Fibroblast of lung (primary cell): ENCODE measurements around the gene ARHGAP1. TPM values are rescaled to one million over a fixed set of nuclear protein-coding genes. Genes with fewer than 3 reads are reported as not detected.

Source experiments
- DNase-seq, 2 donors: peaks; one replicate each; pipeline versions ENCODE4 v3.0.0 to v3.0.0-alpha.2; 2010; ENCODE audit warnings: low read depth in 2 of 2
- H2AFZ ChIP-seq: 2 replicates; pipeline ENCODE4 v1.5.1; 2012; ENCODE audit warnings: low read length, control low read depth, inconsistent platforms
- H3K27ac ChIP-seq: 2 replicates; pipeline ENCODE4 v1.5.1; 2011; ENCODE audit warnings: low read length, control low read depth; ENCODE audit not compliant: insufficient read depth
- H3K27me3 ChIP-seq: 2 replicates; pipeline ENCODE4 v1.5.1; 2011; ENCODE audit warnings: mild to moderate bottlenecking, low read length; ENCODE audit not compliant: control insufficient read depth, insufficient read depth
- H3K36me3 ChIP-seq: 2 replicates; pipeline ENCODE4 v1.5.1; 2011; ENCODE audit warnings: low read length; ENCODE audit not compliant: control insufficient read depth, insufficient read depth
- H3K4me1 ChIP-seq: 2 replicates; pipeline ENCODE4 v1.5.1; 2011; ENCODE audit warnings: low read length; ENCODE audit not compliant: control insufficient read depth, insufficient read depth; ENCODE audit errors: extremely low read depth
- H3K4me2 ChIP-seq: 2 replicates; pipeline ENCODE4 v1.5.1; 2011; ENCODE audit warnings: low read length, control low read depth; ENCODE audit not compliant: insufficient read depth; ENCODE audit errors: extremely low read depth
- H3K4me3 ChIP-seq, 4 experiments: fragments of 200-600 bp in 1 of 4; sonication (generic) in 1 of 4; replicated peaks in 1 of 4; 2 replicates each; pipeline ENCODE4 v1.5.1; 2011 to 2016; ENCODE audit warnings: low read length in 4 of 4, low read depth in 3 of 4, mild to moderate bottlenecking in 3 of 4, control low read depth in 2 of 4, inconsistent platforms in 1 of 4, mixed read lengths in 1 of 4; ENCODE audit not compliant: insufficient read depth in 1 of 4; ENCODE audit errors: control extremely low read depth in 1 of 4
- H3K79me2 ChIP-seq: 2 replicates; pipeline ENCODE4 v1.5.1; 2012; ENCODE audit warnings: mild to moderate bottlenecking, low read length, inconsistent platforms; ENCODE audit not compliant: control insufficient read depth, insufficient read depth
- H3K9ac ChIP-seq: 2 replicates; pipeline ENCODE4 v1.5.1; 2011; ENCODE audit warnings: mild to moderate bottlenecking, low read length, control low read depth; ENCODE audit not compliant: insufficient read depth
- H3K9me3 ChIP-seq: 2 replicates; pipeline ENCODE4 v1.5.1; 2012; ENCODE audit warnings: low read depth, low read length; ENCODE audit not compliant: control insufficient read depth, insufficient read depth
- H4K20me1 ChIP-seq: 2 replicates; pipeline ENCODE4 v1.5.1; 2011; ENCODE audit warnings: low read length; ENCODE audit not compliant: control insufficient read depth, insufficient read depth; ENCODE audit errors: extremely low read depth
- EZH2 ChIP-seq: IDR thresholded peaks from 2 replicates; pipeline ENCODE4 v1.5.1; 2012; ENCODE audit warnings: low read length, control low read depth, mild to moderate bottlenecking; ENCODE audit errors: missing control alignments
- polyA plus RNA-seq, 2 donors: library from polyadenylated mRNA; depleted of rRNA in 1 of 2; stranded (reverse) in 1 of 2; unstranded in 1 of 2; fragments of >200 nt; gene quantifications; 2 replicates each; pipeline ENCODE4 v1.2.1, GENCODE V29; 2011 to 2012; ENCODE audit warnings: missing spikeins in 1 of 2
- total RNA-seq: library from RNA; depleted of rRNA; stranded (reverse); fragments of >200 nt; gene quantifications from 2 replicates; pipeline ENCODE4 v1.2.1, GENCODE V29; 2014
- TF ChIP-seq, protein P1 (sequence below), 2 donors: IDR thresholded peaks in 1 of 2; conservative IDR thresholded peaks in 1 of 2; 1 replicate in 1 of 2; 2 replicates in 1 of 2; pipeline ENCODE4 v1.5.1; 2011 to 2012; ENCODE audit warnings: low read length in 2 of 2, control low read depth in 1 of 2, inconsistent platforms in 1 of 2, low read depth in 1 of 2, mild to moderate bottlenecking in 1 of 2

Gene ARHGAP1
- total and polyA plus RNA-seq, 2 donors (not counting 1 experiment from before 2014, with no cell fraction given) = 34.4 to 38.0 TPM

DNA sequence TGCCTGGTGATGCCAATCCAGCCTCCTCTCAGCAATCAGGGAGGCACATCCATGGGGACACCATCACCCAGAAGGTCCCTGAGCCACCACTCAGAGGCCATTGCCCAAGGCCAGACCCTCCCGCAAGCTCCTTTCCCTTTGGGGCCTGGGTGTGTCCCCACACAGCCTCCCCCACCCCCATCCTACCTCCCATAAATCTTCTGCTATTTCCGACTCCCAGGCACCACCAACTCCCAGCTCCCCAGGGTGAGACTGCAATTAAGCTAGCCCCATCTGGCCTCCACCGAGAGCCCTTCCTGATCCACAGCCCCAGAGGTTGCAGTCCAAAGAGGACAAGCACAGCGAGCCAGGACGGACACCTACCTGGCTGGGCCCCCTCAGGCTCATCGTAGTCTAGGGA lies 6.3 kb downstream of the ARHGAP1 start:
- peaks cover 24% of the 10 kb centered on the region for H3K36me3 ChIP-seq
- DNase-seq = no peak
- no peak for TF ChIP-seq EZH2
- TF ChIP-seq, protein P1, sequence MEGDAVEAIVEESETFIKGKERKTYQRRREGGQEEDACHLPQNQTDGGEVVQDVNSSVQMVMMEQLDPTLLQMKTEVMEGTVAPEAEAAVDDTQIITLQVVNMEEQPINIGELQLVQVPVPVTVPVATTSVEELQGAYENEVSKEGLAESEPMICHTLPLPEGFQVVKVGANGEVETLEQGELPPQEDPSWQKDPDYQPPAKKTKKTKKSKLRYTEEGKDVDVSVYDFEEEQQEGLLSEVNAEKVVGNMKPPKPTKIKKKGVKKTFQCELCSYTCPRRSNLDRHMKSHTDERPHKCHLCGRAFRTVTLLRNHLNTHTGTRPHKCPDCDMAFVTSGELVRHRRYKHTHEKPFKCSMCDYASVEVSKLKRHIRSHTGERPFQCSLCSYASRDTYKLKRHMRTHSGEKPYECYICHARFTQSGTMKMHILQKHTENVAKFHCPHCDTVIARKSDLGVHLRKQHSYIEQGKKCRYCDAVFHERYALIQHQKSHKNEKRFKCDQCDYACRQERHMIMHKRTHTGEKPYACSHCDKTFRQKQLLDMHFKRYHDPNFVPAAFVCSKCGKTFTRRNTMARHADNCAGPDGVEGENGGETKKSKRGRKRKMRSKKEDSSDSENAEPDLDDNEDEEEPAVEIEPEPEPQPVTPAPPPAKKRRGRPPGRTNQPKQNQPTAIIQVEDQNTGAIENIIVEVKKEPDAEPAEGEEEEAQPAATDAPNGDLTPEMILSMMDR (conservative IDR thresholded peaks at IDR 0.05 in 1 of 2, IDR thresholded peaks at IDR 0.05 in 1 of 2; ENCODE audit: low read depth in 1 of 2, low read length in 2 of 2) = no peak
- no peak overlapping the region for H3K4me2 ChIP-seq
- no peak overlapping the region for H2AFZ ChIP-seq
- H4K20me1 ChIP-seq = no peaks in the 10 kb centered on the region
- no peaks in the 10 kb centered on the region for H3K27me3 ChIP-seq
- H3K27ac ChIP-seq = peak overlapping the region; percentile 66
- no peak overlapping the region for H3K9ac ChIP-seq
- H3K9me3 ChIP-seq = no peaks in the 10 kb centered on the region
- peaks cover 22% of the 10 kb centered on the region for H3K79me2 ChIP-seq
- no peak overlapping the region for H3K4me3 ChIP-seq
- peaks cover 12% of the 10 kb centered on the region for H3K4me1 ChIP-seq

DNA sequence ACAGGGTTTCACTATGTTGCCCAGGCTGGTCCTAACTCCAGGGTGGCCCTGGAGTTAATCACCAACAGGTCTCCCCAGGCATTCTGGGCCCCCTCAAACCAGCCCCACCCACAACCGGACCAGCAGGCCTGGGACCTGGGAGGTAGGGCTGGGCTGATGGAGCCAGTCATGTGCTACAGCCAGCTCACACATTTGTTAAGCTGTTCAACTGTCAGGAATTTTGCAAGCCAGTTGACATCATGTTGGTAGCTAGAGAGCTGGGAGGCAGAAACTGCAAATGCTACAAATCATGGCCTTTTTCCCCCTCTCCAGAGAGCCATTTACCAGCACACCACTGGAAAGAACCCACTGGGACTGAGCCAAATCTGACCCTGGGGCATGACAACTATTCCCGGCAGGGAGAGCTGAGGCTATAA lies 6.8 kb downstream of the ARHGAP1 start:
- Histone ChIP-seq H2AFZ (no peak overlapping the region), H3K27ac (peak overlapping the region; percentile 66), H3K9ac (no peak overlapping the region), H3K9me3 (no peaks in the 10 kb centered on the region), H3K27me3 (no peaks in the 10 kb centered on the region), H4K20me1 (no peaks in the 10 kb centered on the region), H3K4me3 (no peak overlapping the region), H3K4me1 (peaks cover 12% of the 10 kb centered on the region), H3K79me2 (peaks cover 18% of the 10 kb centered on the region), H3K36me3 (peaks cover 24% of the 10 kb centered on the region), H3K4me2 (no peak overlapping the region)
- TF ChIP-seq, protein P1 (conservative IDR thresholded peaks at IDR 0.05 in 1 of 2, IDR thresholded peaks at IDR 0.05 in 1 of 2; ENCODE audit: low read depth in 1 of 2, low read length in 2 of 2) = no peak
- TF ChIP-seq EZH2 = no peak
- DNase-seq = peak in 1 of 2 donors; percentile 66

GRCh38 chr11:46692450-46692849 lies 8.0 kb downstream of the ARHGAP1 start:
- H3K4me1 ChIP-seq = peaks cover 19% of the 10 kb centered on the region
- H3K9ac ChIP-seq = no peak overlapping the region
- H3K4me2 ChIP-seq = no peak overlapping the region
- no peak overlapping the region for H2AFZ ChIP-seq
- no peak overlapping the region for H3K4me3 ChIP-seq
- H3K36me3 ChIP-seq = peaks cover 29% of the 10 kb centered on the region
- H3K27me3 ChIP-seq = no peaks in the 10 kb centered on the region
- DNase-seq = peak in 1 of 2 donors; percentile 54
- no peak overlapping the region for H3K27ac ChIP-seq
- H3K79me2 ChIP-seq = peaks cover 10% of the 10 kb centered on the region
- H3K9me3 ChIP-seq = no peaks in the 10 kb centered on the region
- no peak for TF ChIP-seq EZH2
- TF ChIP-seq, protein P1 (conservative IDR thresholded peaks at IDR 0.05 in 1 of 2, IDR thresholded peaks at IDR 0.05 in 1 of 2; ENCODE audit: low read depth in 1 of 2, low read length in 2 of 2) = no peak
- no peaks in the 10 kb centered on the region for H4K20me1 ChIP-seq
